SK-N-SH (cell line): Measurements from ENCODE around the gene ERN1.

ENCODE experiments used
- CTCF ChIP-seq: fragments of 200-600 bp; sonication (generic); IDR thresholded peaks from 2 replicates; pipeline ENCODE4 v1.6.1; 2017; ENCODE audit warnings: antibody characterized with exemption, mild to moderate bottlenecking, moderate library complexity
- POLR2AphosphoS5 ChIP-seq: IDR thresholded peaks from 2 replicates; pipeline ENCODE4 v1.6.1; 2012; ENCODE audit warnings: low read depth, low read length
- RAD21 ChIP-seq: IDR thresholded peaks from 2 replicates; pipeline ENCODE4 v1.6.1; 2012; ENCODE audit warnings: mild to moderate bottlenecking, low read length
- RFX5 ChIP-seq: IDR thresholded peaks from 2 replicates; pipeline ENCODE4 v1.6.1; 2012; ENCODE audit warnings: mild to moderate bottlenecking, improper control_type of control experiment, low read length
- SMC3 ChIP-seq: IDR thresholded peaks from 2 replicates; pipeline ENCODE4 v1.6.1; 2012; ENCODE audit warnings: low read depth, low read length, improper control_type of control experiment
- TCF12 ChIP-seq: IDR thresholded peaks from 2 replicates; pipeline ENCODE4 v1.4.0; 2012
- ZBTB33 ChIP-seq: IDR thresholded peaks from 2 replicates; pipeline ENCODE4 v1.4.0; 2012; ENCODE audit warnings: low read depth, borderline replicate concordance

DNA sequence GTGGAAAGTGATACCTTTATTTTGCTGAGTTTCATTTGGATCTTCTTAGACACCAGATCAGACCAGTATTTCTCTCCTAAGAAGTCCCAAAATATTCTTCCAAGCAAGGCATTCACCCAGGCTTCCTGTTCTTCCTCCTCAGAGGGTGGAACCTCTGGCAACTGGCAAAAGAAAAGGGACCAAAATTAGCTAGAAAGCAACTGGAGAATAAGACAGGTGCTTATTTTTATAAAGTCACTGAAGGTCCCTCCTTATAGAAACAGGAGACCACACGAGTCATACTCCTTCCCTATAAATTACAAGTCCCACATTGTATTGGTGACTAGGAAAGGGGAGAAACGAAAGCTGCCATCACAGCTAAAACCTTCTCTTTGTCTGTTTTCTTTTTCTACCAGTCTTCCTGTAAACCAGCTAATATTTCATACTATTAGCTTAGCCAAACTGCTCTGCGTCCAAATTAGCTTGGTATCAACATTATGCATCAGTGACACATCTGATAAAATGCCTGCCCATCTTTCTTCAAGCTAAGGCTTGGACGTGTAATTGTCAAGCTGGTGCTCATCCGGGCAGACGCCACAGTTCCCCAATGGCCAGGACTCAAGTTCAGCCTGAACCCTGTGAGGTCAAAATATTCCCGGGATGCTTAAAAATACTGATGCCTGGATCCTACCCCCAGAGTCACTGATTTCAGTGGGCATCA lies 47.5 kb upstream of the ERN1 start:
- TF ChIP-seq TCF12 (0 out of 2 replicates have a peak, but pooled peaks have one; percentile 18), CTCF (no peak), RFX5 (no peak), ZBTB33 (no peak), POLR2AphosphoS5 (no peak), SMC3 (no peak), RAD21 (peak; percentile 24)
